ENCODE measurements around the gene BRINP2. TPM values are rescaled to one million over a fixed set of nuclear protein-coding genes. Genes with fewer than 3 reads are reported as not detected.
A peak's percentile ranks its signal among the peaks of the same experiment; 100 is the strongest.

BRINP2 gene
- total and polyA plus RNA-seq, 2 experiments from 2014 or later: 11.5 to 20.6 TPM

DNA sequence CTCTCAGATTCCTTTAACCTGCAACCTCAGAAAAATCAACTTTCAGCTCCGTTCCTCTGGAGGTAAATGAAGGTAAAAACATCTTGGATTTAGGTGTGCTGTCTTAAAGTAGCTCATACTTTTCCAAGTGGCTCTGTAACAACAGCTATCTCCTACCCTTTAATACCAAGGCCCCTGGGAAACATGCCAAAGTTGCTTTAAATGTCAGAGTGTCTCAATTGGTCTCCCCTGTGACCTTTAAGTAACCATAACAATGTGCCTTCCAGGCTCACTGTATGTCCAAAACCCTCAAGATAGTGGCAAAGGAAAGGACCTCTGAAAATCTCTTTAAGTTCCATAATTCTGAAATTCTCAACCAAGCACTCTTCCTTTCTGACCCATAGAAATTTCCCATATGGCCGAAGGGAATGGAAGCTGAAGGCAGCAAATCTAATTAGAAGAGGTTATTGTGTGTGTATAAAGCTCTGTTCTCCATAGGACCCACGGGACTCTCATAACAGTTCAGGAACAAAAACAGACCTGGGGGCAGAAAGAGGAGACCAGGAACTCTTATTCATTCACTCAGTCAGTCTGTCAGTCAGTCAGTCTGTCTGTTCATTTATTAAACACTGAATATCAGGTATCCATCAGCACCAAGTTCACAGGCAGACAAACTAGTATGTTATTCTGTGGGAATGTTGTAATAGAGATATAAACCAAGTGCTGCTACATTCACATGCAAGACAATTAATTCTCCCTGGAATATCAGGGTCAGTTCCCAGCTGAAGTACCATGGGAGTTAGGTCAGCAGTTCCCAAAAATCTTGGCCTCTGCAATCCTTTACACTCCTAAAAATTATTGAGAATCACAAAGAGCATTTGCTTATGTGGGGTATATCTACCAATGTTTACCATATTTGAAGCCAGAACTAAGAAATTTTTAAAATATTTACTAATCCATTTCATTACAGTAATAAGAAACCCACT, 25.4 kb upstream of the BRINP2 start:
- Histone ChIP-seq H3K27me3 (no peaks in the 10 kb centered on the region), H3K27ac (peak overlapping the region; percentile 87), H3K4me3 (no peak overlapping the region), H3K36me3 (no peaks in the 10 kb centered on the region), H3K4me1 (ENCODE audit: low read depth) (peaks cover 36% of the 10 kb centered on the region), H3K9me3 (ENCODE audit: low read depth) (no peaks in the 10 kb centered on the region)
- peak; percentile 14 to 72 for DNase-seq (ENCODE audit: low read depth in 1 of 2, low spot score in 1 of 2)
- TF ChIP-seq, protein P1, sequence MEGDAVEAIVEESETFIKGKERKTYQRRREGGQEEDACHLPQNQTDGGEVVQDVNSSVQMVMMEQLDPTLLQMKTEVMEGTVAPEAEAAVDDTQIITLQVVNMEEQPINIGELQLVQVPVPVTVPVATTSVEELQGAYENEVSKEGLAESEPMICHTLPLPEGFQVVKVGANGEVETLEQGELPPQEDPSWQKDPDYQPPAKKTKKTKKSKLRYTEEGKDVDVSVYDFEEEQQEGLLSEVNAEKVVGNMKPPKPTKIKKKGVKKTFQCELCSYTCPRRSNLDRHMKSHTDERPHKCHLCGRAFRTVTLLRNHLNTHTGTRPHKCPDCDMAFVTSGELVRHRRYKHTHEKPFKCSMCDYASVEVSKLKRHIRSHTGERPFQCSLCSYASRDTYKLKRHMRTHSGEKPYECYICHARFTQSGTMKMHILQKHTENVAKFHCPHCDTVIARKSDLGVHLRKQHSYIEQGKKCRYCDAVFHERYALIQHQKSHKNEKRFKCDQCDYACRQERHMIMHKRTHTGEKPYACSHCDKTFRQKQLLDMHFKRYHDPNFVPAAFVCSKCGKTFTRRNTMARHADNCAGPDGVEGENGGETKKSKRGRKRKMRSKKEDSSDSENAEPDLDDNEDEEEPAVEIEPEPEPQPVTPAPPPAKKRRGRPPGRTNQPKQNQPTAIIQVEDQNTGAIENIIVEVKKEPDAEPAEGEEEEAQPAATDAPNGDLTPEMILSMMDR (IDR thresholded peaks at IDR 0.05; ENCODE audit: low read depth, low read length): no peak

DNA sequence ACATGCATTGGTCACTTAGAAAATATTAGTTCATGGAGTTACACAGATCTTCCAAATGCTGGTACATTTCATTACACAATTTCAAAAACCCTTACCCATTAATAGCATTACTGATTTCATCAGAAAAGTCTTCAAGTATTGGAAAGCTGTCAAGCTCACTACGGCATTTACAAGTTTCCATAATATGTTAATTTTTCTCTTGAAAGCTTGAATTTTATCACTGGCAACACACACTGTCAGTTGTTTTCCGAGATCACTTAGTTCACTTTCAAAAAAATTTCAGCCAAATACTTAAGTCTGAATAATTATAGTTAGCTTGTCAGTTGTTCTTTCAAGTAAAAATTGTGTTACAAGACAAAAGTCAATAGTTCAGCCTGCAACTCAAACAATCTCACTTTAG, 24.3 kb upstream of the BRINP2 start:
- no peaks in the 10 kb centered on the region for H3K27me3 ChIP-seq
- no peak for DNase-seq (ENCODE audit: low read depth in 1 of 2, low spot score in 1 of 2)
- peaks cover 36% of the 10 kb centered on the region for H3K4me1 ChIP-seq (ENCODE audit: low read depth)
- H3K9me3 ChIP-seq (ENCODE audit: low read depth): no peaks in the 10 kb centered on the region
- H3K4me3 ChIP-seq: no peak overlapping the region
- TF ChIP-seq, protein P1 (IDR thresholded peaks at IDR 0.05; ENCODE audit: low read depth, low read length): no peak
- no peaks in the 10 kb centered on the region for H3K36me3 ChIP-seq
- peak overlapping the region; percentile 87 for H3K27ac ChIP-seq

DNA sequence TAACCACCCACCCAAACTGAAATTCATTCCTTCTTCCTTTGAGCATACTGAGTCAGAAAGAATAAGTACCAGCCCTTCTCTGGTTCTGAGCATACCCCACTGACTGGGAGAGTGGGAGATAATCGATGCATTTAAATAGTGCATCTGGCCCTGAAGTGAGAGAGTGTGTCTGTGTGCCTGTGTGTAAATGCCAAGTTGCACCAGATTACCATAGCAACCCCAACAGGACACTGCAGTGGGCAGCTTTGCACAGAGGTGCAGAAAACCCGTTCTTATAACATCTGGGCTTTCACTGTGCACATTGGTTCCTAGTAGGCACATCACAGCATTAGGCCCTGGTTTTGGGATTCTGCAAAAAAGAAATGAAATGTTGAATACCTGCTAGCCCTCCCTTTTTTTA, 8.5 kb upstream of the BRINP2 start:
- no peaks in the 10 kb centered on the region for H3K4me1 ChIP-seq (ENCODE audit: low read depth)
- no peak overlapping the region for H3K4me3 ChIP-seq
- H3K27me3 ChIP-seq: peaks cover 25% of the 10 kb centered on the region
- H3K36me3 ChIP-seq: no peaks in the 10 kb centered on the region
- no peak overlapping the region for H3K27ac ChIP-seq
- H3K9me3 ChIP-seq (ENCODE audit: low read depth): no peaks in the 10 kb centered on the region
- TF ChIP-seq, protein P1 (IDR thresholded peaks at IDR 0.05; ENCODE audit: low read depth, low read length): no peak
- DNase-seq (ENCODE audit: low read depth in 1 of 2, low spot score in 1 of 2): no peak

DNA sequence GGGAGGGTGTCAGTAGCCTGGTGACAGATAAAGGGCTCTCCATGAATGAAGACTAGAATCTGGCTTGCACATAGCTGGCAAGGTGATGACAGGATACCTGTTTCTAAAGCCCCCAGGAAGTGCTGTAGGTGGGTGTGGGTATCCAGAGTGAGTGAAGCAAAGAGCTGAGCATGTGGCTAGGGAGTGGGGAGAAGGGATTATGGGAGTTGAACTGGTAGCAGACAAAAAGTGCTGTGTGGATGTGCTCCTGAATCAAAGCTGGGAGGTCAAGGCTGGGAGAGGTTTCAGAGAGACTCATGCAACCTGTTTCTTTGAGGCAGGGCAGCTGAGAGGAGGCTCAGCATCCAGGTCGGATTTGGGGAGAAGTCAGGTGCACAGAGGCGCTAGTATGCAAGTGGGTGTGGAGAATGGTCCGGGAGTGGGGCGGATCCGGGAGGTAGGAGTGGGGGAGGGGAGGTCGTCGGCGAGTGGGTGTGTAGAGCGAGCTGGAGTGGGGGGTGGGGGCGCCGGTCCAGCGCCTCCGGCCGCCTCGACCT, 6.8 kb upstream of the BRINP2 start:
- H3K27me3 ChIP-seq: peaks cover 42% of the 10 kb centered on the region
- H3K4me1 ChIP-seq (ENCODE audit: low read depth): no peaks in the 10 kb centered on the region
- TF ChIP-seq, protein P1 (IDR thresholded peaks at IDR 0.05; ENCODE audit: low read depth, low read length): no peak
- no peak for DNase-seq (ENCODE audit: low read depth in 1 of 2, low spot score in 1 of 2)
- peak overlapping the region; percentile 61 for H3K4me3 ChIP-seq
- H3K36me3 ChIP-seq: no peaks in the 10 kb centered on the region
- H3K9me3 ChIP-seq (ENCODE audit: low read depth): no peaks in the 10 kb centered on the region
- H3K27ac ChIP-seq: no peak overlapping the region

DNA sequence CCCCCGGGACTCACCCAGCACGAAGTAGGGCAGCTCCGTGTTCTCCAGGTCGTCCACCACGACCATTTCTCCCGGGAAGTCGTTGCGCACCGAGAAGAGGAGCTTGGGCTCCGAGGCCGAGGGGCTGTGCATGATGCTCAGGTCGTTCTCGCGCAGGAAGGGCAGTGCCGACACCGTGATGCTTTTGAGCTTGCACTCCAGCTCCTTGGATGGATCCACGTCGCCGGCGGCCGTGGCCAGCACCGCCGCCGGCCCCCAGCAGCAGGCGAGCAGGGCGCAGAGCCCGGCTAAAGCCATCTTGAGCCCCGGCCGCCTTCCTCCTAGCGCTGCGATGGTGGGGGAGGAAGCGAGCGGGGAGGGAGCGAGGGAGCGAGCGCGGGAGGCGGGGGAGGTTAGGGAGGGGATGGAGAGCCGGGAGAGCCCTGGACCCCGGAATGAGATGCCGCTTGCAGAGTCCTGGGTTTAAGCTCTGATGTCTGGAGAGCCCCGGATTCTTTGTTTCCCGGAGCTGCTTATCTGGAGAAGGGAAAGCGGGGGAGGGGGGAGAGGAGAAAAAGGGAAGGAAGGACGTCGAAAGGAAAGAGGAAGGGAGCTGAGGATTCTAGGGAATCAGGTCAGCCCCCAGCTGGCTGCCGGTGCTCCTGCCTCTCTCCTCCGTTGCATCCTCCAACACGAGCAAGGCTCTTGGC, 6.2 kb upstream of the BRINP2 start, which contains the start of gene ASTN1:
Gene ASTN1, minus strand, starts transcription at position 333 of the 689 bp plus-strand sequence. Its CDS starts 36 bp downstream, at position 297.
- peaks cover 48% of the 10 kb centered on the region for H3K27me3 ChIP-seq
- peak in 1 of 2 donors; percentile 55 for DNase-seq (ENCODE audit: low read depth in 1 of 2, low spot score in 1 of 2)
- TF ChIP-seq, protein P1 (IDR thresholded peaks at IDR 0.05; ENCODE audit: low read depth, low read length): no peak
- no peaks in the 10 kb centered on the region for H3K9me3 ChIP-seq (ENCODE audit: low read depth)
- H3K36me3 ChIP-seq: no peaks in the 10 kb centered on the region
- peak within 1 kb of the TSS; percentile 61 for H3K4me3 ChIP-seq
- no peaks in the 10 kb centered on the region for H3K4me1 ChIP-seq (ENCODE audit: low read depth)
- no peak within 1 kb of the TSS for H3K27ac ChIP-seq
